Retinal pigment epithelial cell (primary cell): Measurements from ENCODE around the gene RGL1.

Experiments used
- DNase-seq: peaks from one replicate; pipeline ENCODE4 v3.0.0-alpha.2; 2010; ENCODE audit warnings: low read depth
- H3K4me3 ChIP-seq: 2 replicates; pipeline ENCODE4 v1.5.1; 2011; ENCODE audit warnings: mild to moderate bottlenecking, low read length, control low read depth, moderate library complexity
- TF ChIP-seq, protein P1 (sequence below): conservative IDR thresholded peaks from 2 replicates; pipeline ENCODE4 v1.5.1; 2011; ENCODE audit warnings: low read depth, low read length, control low read depth, inconsistent platforms

RGL1 gene

DNA sequence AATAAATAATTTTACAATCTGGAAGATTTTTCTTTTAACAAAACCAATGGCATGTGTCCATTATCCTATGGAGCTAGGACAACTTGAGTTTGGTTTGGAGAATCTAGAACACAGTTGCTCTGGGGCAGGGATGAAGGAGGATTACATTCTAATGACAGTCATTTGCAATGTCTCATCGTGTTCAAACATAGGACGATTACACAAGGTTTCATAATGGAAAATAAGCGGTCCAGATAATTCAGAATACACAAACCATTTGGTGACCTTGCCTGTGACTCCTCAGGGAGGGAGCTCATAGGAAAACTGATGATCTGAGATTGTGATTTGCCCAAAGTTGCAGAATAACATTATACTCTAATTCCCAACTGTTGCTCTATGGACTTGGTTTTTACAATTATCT is 27.6 kb upstream of the RGL1 start:
- TF ChIP-seq, protein P1, sequence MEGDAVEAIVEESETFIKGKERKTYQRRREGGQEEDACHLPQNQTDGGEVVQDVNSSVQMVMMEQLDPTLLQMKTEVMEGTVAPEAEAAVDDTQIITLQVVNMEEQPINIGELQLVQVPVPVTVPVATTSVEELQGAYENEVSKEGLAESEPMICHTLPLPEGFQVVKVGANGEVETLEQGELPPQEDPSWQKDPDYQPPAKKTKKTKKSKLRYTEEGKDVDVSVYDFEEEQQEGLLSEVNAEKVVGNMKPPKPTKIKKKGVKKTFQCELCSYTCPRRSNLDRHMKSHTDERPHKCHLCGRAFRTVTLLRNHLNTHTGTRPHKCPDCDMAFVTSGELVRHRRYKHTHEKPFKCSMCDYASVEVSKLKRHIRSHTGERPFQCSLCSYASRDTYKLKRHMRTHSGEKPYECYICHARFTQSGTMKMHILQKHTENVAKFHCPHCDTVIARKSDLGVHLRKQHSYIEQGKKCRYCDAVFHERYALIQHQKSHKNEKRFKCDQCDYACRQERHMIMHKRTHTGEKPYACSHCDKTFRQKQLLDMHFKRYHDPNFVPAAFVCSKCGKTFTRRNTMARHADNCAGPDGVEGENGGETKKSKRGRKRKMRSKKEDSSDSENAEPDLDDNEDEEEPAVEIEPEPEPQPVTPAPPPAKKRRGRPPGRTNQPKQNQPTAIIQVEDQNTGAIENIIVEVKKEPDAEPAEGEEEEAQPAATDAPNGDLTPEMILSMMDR, result no peak

GRCh38 chr1:183778045-183778444 is 26.9 kb upstream of the RGL1 start:
- no peak overlapping the region for H3K4me3 ChIP-seq
- DNase-seq, result no peak
- TF ChIP-seq, protein P1, result no peak

More for the DNA sequence above, 27.6 kb upstream of the RGL1 start:
- no peak for DNase-seq
- no peak overlapping the region for H3K4me3 ChIP-seq

DNA sequence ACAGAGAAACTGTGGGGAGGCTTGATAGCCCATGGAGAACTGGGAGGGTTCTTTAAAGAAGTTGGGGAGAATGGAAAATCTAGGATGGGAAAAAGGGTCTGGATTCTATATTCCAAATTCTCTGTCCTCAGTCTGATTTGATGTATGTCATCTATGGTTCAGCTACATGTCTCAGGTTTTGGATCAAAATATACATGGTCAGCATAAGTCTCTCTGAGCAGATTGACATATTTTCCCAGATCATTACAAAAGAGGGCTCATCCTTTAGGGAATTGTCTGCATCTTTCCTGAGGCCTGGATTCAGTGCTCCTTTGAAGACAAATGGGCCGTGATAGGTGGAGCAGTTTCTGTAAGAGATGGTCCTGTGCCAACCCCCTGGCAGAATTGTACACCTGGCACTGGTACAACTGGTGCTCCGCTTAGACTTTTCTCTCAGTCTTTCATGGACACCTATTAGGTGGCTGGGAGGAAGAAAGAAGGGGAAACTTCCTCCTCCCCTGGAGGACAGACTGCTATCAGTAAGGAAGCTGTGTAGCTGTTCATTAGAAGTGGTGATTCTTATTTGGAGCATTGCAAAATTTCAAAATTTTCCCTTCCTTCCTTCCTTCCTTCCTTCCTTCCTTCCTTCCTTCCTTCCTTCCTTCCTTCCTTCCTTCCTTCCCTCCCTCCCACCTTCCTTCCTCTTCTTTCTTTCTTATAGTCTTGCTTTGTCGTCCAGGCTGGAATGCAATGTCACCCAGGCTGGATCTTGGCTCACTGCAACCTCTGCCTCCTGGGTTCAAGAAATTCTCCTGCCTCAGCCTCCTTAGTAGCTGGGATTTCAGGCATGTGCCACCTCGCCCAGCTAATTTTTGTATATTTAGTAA is 26.1 kb upstream of the RGL1 start:
- TF ChIP-seq, protein P1, result no peak
- no peak overlapping the region for H3K4me3 ChIP-seq

DNA sequence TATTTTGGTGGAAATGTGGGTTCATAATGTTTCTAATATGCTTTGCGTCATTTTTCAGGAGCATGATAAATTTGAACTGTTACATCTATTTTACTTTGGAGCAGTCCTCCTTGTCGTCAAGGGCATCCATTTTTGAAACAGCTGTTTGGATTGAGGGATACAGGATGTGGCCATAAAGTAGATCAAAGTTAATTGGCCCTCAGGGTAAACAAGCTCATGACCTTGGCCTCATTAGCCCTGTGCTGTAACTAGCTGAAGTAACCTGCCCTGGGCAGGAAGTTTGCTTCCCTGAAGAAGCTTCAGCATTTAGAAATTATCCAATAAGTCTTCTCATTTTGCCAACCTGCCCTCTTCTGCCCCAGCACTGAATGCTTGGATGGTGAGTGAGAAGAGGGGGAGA is 24.8 kb upstream of the RGL1 start:
- no peak for DNase-seq

More for the DNA sequence above, 26.1 kb upstream of the RGL1 start:
- DNase-seq, result no peak

GRCh38 chr1:183780757-183781156 is 24.2 kb upstream of the RGL1 start:
- TF ChIP-seq, protein P1, result no peak
- H3K4me3 ChIP-seq, result no peak overlapping the region
- DNase-seq, result no peak

More for the DNA sequence above, 24.8 kb upstream of the RGL1 start:
- H3K4me3 ChIP-seq, result no peak overlapping the region
- TF ChIP-seq, protein P1, result no peak

- TF ChIP-seq, protein P1, result no peak
- peak; percentile 62 for DNase-seq
- no peak overlapping the region for H3K4me3 ChIP-seq
Observed at GRCh38 chr1:183783342-183783741, 21.6 kb upstream of the RGL1 start.
